GM18526 (cell line): ENCODE measurements around the gene B3GALT6.

Source experiments
- POLR2A ChIP-seq: IDR thresholded peaks from 3 replicates; pipeline ENCODE4 v1.6.1; 2011; ENCODE audit not compliant: insufficient read length; ENCODE audit errors: extremely low read depth

Gene B3GALT6

GRCh38 chr1:1241588-1242219 lies 9.7 kb downstream of the B3GALT6 start:
- TF ChIP-seq POLR2A: no peak

- TF ChIP-seq POLR2A: no peak
These were observed 10.6 kb downstream of the B3GALT6 start for GRCh38 chr1:1242461-1243265.

GRCh38 chr1:1243266-1243660 lies 11.2 kb downstream of the B3GALT6 start:
- no peak for TF ChIP-seq POLR2A

GRCh38 chr1:1243807-1244191 lies 11.8 kb downstream of the B3GALT6 start:
- TF ChIP-seq POLR2A: no peak

- no peak for TF ChIP-seq POLR2A
These were observed 12.3 kb downstream of the B3GALT6 start for GRCh38 chr1:1244192-1244811.

- TF ChIP-seq POLR2A: no peak
These were observed 13.3 kb downstream of the B3GALT6 start for GRCh38 chr1:1245178-1245816.

- TF ChIP-seq POLR2A: no peak
These were observed 14.0 kb downstream of the B3GALT6 start for GRCh38 chr1:1245817-1246576.

GRCh38 chr1:1246577-1247340 lies 14.7 kb downstream of the B3GALT6 start, which contains the start of gene C1QTNF12:
TSS of gene C1QTNF12 (minus strand) at chr1:1246722. CDS start at chr1:1246690, 32 bp downstream.
- no peak for TF ChIP-seq POLR2A

- TF ChIP-seq POLR2A: no peak
These were observed 15.4 kb downstream of the B3GALT6 start for GRCh38 chr1:1247341-1247913.

- peak; percentile 30 for TF ChIP-seq POLR2A
These were observed 18.8 kb downstream of the B3GALT6 start for GRCh38 chr1:1250786-1251284.

- no peak for TF ChIP-seq POLR2A
These were observed 21.3 kb downstream of the B3GALT6 start for GRCh38 chr1:1253314-1253713.

GRCh38 chr1:1253972-1254666 lies 22.1 kb downstream of the B3GALT6 start:
- no peak for TF ChIP-seq POLR2A

- TF ChIP-seq POLR2A: no peak
These were observed 22.6 kb downstream of the B3GALT6 start for GRCh38 chr1:1254667-1254998.
